GM12878 (cell line): ENCODE data around the gene CD38. TPM values are rescaled to one million over a fixed set of nuclear protein-coding genes. Genes with fewer than 3 reads are reported as not detected.

ENCODE experiments used
- ATF7 ChIP-seq: fragments of 450-650 bp; IDR thresholded peaks from 2 replicates; pipeline ENCODE4 v1.6.1; 2016; ENCODE audit warnings: low read depth, mild to moderate bottlenecking
- BACH1 ChIP-seq: fragments of 450-650 bp; IDR thresholded peaks from 2 replicates; pipeline ENCODE4 v1.6.1; 2017; ENCODE audit warnings: mild to moderate bottlenecking, borderline replicate concordance
- BMI1 ChIP-seq: fragments of 450-650 bp; IDR thresholded peaks from 2 replicates; pipeline ENCODE4 v1.6.1; 2016; ENCODE audit warnings: mild to moderate bottlenecking, moderate library complexity, borderline replicate concordance
- CEBPB ChIP-seq, 2 experiments: fragments of 150-350 bp in 1 of 2; IDR thresholded peaks; 2 replicates each; pipeline ENCODE4 v1.6.1; 2012 to 2014; ENCODE audit warnings: low read depth in 2 of 2, low read length in 2 of 2, borderline replicate concordance in 1 of 2, inconsistent platforms in 1 of 2
- CREB1 ChIP-seq: IDR thresholded peaks from 2 replicates; pipeline ENCODE4 v1.6.1; 2012; ENCODE audit warnings: low read depth, mild to moderate bottlenecking, inconsistent platforms
- EED ChIP-seq: sonication (generic); IDR thresholded peaks from 2 replicates; pipeline ENCODE4 v1.6.1; 2016; ENCODE audit warnings: antibody characterized with exemption, low read depth
- ETV6 ChIP-seq, 2 experiments: fragments of 450-650 bp in 1 of 2; IDR thresholded peaks in 1 of 2; conservative IDR thresholded peaks in 1 of 2; 2 replicates each; pipeline ENCODE4 v1.6.1; 2014; ENCODE audit warnings: antibody characterized with exemption in 1 of 2, borderline replicate concordance in 1 of 2, low read depth in 1 of 2, mild to moderate bottlenecking in 1 of 2, moderate library complexity in 1 of 2
- FOXK2 ChIP-seq: fragments of 450-650 bp; IDR thresholded peaks from 2 replicates; pipeline ENCODE4 v1.6.1; 2017; ENCODE audit warnings: mild to moderate bottlenecking, moderate library complexity
- MEF2A ChIP-seq: IDR thresholded peaks from 2 replicates; pipeline ENCODE4 v1.6.1; 2011; ENCODE audit warnings: low read depth, mild to moderate bottlenecking, low read length, moderate library complexity; ENCODE audit not compliant: insufficient read depth
- MYB ChIP-seq: fragments of 150-350 bp; IDR thresholded peaks from 2 replicates; pipeline ENCODE4 v1.6.1; 2014; ENCODE audit warnings: mild to moderate bottlenecking, low read depth, low read length, borderline replicate concordance
- NR2C2 ChIP-seq: IDR thresholded peaks from 2 replicates; pipeline ENCODE4 v1.6.1; 2011; ENCODE audit warnings: borderline replicate concordance, low read depth; ENCODE audit not compliant: control insufficient read depth, insufficient read length
- POU2F2 ChIP-seq: IDR thresholded peaks from 3 replicates; pipeline ENCODE4 v1.6.1; 2011; ENCODE audit warnings: low read depth, mild to moderate bottlenecking, low read length, borderline replicate concordance
- RB1 ChIP-seq: fragments of 450-650 bp; formaldehyde crosslinking; IDR thresholded peaks from 2 replicates; pipeline ENCODE4 v1.6.1; 2017; ENCODE audit warnings: mild to moderate bottlenecking, borderline replicate concordance
- RBBP5 ChIP-seq: fragments of 200-600 bp; sonication (generic); conservative IDR thresholded peaks from 2 replicates; pipeline ENCODE4 v1.6.1; 2016
- RFX5 ChIP-seq: IDR thresholded peaks from 2 replicates; pipeline ENCODE4 v1.6.1; 2011; ENCODE audit warnings: low read depth, low read length, improper control_type of control experiment
- RUNX3 ChIP-seq: IDR thresholded peaks from 2 replicates; pipeline ENCODE4 v1.6.1; 2012; ENCODE audit warnings: low read length, inconsistent platforms
- SMC3 ChIP-seq: IDR thresholded peaks from 2 replicates; pipeline ENCODE4 v1.6.1; 2011; ENCODE audit warnings: low read length, improper control_type of control experiment, borderline replicate concordance
- SPI1 ChIP-seq: IDR thresholded peaks from 2 replicates; pipeline ENCODE4 v1.6.1; 2011; ENCODE audit warnings: low read depth, mild to moderate bottlenecking, low read length, moderate library complexity, borderline replicate concordance; ENCODE audit not compliant: insufficient read depth
- TAF1 ChIP-seq: IDR thresholded peaks from 2 replicates; pipeline ENCODE4 v1.6.1; 2011; ENCODE audit warnings: mild to moderate bottlenecking, low read depth, low read length, borderline replicate concordance
- polyA plus RNA-seq, 11 experiments: library from polyadenylated mRNA; depleted of rRNA in 4 of 11; unstranded in 6 of 11; stranded (reverse) in 5 of 11; fragments of >200 nt; fragmentation: Nextera tagmentation in 4 of 11; fragmentation: Illumina TruSeq in 1 of 11; extraction: Ambion mirVana in 4 of 11; extraction: Trizol in 1 of 11; gene quantifications; 1 replicate in 1 of 11; 2 replicates in 10 of 11; pipeline versions ENCODE4 v1.2.1 to v1.2.3, GENCODE V29; 2011 to 2016; ENCODE audit warnings: inconsistent platforms in 2 of 11, missing spikeins in 2 of 11, low read depth in 1 of 11
- total RNA-seq, 4 experiments: library from RNA; depleted of rRNA in 3 of 4; stranded (reverse); fragments of >200 nt in 3 of 4; fragmentation: Illumina TruSeq in 1 of 4; extraction: Trizol in 1 of 4; gene quantifications; 2 replicates each; pipeline versions ENCODE4 v1.2.1 to v1.2.3, GENCODE V29; 2013 to 2021
- TF ChIP-seq, protein P1 (sequence below): fragments of 450-650 bp; IDR thresholded peaks from 2 replicates; pipeline ENCODE4 v1.6.1; 2017; ENCODE audit warnings: low read depth, mild to moderate bottlenecking, moderate library complexity
- TF ChIP-seq, protein P2 (sequence below): fragments of 450-650 bp; IDR thresholded peaks from 2 replicates; pipeline ENCODE4 v1.6.1; 2016; ENCODE audit warnings: mild to moderate bottlenecking
- TF ChIP-seq, protein P3 (sequence below): fragments of 450-650 bp; IDR thresholded peaks from 2 replicates; pipeline ENCODE4 v1.6.1; 2017; ENCODE audit warnings: borderline replicate concordance
- TF ChIP-seq, protein P4 (sequence below): IDR thresholded peaks from 2 replicates; pipeline ENCODE4 v1.6.1; 2012; ENCODE audit warnings: mild to moderate bottlenecking, low read depth, low read length

CD38 gene
- total and polyA plus RNA-seq, 10 of the 15 experiments (the other 5 are each of a cell fraction or from before 2014, with no cell fraction given) = 3.5 to 39.8 (median 12.7) TPM

DNA sequence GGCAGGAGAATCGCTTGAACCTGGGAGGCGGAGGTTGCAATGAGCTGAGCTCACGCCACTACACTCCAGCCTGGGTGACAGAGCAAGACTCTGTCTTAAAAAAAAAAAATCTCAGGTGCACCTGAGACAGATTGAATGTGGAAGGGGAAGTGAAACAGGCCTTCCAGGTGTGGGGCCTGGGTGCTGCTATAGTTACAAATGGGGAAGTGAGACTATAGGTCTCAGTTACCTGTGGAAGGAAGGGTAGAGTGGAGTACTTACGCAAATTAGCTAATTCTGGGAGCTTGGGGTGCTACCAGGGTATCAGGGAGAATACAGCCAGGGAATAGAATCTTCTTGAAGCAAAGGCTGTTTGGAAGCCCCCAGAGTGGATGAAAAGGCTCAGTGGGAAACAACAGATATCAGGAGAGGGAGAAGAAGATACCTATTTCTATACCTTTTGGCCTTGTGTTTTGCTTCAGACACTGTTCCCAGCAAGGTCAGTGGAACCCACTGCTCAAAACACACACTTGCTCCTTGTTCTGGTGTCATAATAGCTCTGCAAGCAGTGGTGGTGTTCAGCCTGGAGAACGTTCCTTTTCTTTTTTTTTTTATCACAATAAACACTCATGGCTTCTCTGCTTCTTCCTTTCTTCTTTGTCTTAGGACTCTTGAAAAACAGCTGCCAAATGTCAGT is 7.0 kb downstream of the CD38 start (continued):
- TF ChIP-seq RB1 (no peak), EED (peak; percentile 84), MEF2A (peak; percentile 46; the same call in 1 of the 2 replicates), TAF1 (no peak), FOXK2 (no peak), CREB1 (no peak), ETV6 (conservative IDR thresholded peaks at IDR 0.05 in 1 of 2, IDR thresholded peaks at IDR 0.05 in 1 of 2; ENCODE audit: borderline replicate concordance in 1 of 2, low read depth in 1 of 2) (peak in 1 of 2 experiments; percentile 84; a peak in 2 of 4 replicates), CEBPB (IDR thresholded peaks at IDR 0.05; ENCODE audit: borderline replicate concordance in 1 of 2, low read depth in 2 of 2, low read length in 2 of 2) (no peak), RBBP5 (no peak), RFX5 (no peak), BACH1 (peak; percentile 92), ATF7 (peak; percentile 62), RUNX3 (peak; percentile 54), POU2F2 (0 out of 3 replicates have a peak, but pooled peaks have one; percentile 52), MYB (no peak), NR2C2 (no peak), SMC3 (no peak), BMI1 (peak; percentile 71; the same call in 1 of the 2 replicates), SPI1 (peak; percentile 95)
- TF ChIP-seq, protein P1, sequence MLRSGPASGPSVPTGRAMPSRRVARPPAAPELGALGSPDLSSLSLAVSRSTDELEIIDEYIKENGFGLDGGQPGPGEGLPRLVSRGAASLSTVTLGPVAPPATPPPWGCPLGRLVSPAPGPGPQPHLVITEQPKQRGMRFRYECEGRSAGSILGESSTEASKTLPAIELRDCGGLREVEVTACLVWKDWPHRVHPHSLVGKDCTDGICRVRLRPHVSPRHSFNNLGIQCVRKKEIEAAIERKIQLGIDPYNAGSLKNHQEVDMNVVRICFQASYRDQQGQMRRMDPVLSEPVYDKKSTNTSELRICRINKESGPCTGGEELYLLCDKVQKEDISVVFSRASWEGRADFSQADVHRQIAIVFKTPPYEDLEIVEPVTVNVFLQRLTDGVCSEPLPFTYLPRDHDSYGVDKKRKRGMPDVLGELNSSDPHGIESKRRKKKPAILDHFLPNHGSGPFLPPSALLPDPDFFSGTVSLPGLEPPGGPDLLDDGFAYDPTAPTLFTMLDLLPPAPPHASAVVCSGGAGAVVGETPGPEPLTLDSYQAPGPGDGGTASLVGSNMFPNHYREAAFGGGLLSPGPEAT = peak; percentile 74; the same call in 1 of the 2 replicates
- TF ChIP-seq, protein P2, sequence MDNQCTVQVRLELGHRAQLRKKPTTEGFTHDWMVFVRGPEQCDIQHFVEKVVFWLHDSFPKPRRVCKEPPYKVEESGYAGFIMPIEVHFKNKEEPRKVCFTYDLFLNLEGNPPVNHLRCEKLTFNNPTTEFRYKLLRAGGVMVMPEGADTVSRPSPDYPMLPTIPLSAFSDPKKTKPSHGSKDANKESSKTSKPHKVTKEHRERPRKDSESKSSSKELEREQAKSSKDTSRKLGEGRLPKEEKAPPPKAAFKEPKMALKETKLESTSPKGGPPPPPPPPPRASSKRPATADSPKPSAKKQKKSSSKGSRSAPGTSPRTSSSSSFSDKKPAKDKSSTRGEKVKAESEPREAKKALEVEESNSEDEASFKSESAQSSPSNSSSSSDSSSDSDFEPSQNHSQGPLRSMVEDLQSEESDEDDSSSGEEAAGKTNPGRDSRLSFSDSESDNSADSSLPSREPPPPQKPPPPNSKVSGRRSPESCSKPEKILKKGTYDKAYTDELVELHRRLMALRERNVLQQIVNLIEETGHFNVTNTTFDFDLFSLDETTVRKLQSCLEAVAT = peak; percentile 48; the same call in 1 of the 2 replicates
- TF ChIP-seq, protein P3, sequence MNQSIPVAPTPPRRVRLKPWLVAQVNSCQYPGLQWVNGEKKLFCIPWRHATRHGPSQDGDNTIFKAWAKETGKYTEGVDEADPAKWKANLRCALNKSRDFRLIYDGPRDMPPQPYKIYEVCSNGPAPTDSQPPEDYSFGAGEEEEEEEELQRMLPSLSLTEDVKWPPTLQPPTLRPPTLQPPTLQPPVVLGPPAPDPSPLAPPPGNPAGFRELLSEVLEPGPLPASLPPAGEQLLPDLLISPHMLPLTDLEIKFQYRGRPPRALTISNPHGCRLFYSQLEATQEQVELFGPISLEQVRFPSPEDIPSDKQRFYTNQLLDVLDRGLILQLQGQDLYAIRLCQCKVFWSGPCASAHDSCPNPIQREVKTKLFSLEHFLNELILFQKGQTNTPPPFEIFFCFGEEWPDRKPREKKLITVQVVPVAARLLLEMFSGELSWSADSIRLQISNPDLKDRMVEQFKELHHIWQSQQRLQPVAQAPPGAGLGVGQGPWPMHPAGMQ = no peak
- TF ChIP-seq, protein P4, sequence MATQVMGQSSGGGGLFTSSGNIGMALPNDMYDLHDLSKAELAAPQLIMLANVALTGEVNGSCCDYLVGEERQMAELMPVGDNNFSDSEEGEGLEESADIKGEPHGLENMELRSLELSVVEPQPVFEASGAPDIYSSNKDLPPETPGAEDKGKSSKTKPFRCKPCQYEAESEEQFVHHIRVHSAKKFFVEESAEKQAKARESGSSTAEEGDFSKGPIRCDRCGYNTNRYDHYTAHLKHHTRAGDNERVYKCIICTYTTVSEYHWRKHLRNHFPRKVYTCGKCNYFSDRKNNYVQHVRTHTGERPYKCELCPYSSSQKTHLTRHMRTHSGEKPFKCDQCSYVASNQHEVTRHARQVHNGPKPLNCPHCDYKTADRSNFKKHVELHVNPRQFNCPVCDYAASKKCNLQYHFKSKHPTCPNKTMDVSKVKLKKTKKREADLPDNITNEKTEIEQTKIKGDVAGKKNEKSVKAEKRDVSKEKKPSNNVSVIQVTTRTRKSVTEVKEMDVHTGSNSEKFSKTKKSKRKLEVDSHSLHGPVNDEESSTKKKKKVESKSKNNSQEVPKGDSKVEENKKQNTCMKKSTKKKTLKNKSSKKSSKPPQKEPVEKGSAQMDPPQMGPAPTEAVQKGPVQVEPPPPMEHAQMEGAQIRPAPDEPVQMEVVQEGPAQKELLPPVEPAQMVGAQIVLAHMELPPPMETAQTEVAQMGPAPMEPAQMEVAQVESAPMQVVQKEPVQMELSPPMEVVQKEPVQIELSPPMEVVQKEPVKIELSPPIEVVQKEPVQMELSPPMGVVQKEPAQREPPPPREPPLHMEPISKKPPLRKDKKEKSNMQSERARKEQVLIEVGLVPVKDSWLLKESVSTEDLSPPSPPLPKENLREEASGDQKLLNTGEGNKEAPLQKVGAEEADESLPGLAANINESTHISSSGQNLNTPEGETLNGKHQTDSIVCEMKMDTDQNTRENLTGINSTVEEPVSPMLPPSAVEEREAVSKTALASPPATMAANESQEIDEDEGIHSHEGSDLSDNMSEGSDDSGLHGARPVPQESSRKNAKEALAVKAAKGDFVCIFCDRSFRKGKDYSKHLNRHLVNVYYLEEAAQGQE = no peak
